HG02943 (cell line): ENCODE measurements around the gene PNPLA7.

Experiments used
- ATAC-seq: cut with Tn5 transposase; IDR thresholded peaks from one replicate; pipeline ENCODE4 v1.9.1; 2021; ENCODE audit warnings: mild to moderate bottlenecking, low read depth, moderate library complexity; ENCODE audit not compliant: unreplicated experiment

PNPLA7 gene

DNA sequence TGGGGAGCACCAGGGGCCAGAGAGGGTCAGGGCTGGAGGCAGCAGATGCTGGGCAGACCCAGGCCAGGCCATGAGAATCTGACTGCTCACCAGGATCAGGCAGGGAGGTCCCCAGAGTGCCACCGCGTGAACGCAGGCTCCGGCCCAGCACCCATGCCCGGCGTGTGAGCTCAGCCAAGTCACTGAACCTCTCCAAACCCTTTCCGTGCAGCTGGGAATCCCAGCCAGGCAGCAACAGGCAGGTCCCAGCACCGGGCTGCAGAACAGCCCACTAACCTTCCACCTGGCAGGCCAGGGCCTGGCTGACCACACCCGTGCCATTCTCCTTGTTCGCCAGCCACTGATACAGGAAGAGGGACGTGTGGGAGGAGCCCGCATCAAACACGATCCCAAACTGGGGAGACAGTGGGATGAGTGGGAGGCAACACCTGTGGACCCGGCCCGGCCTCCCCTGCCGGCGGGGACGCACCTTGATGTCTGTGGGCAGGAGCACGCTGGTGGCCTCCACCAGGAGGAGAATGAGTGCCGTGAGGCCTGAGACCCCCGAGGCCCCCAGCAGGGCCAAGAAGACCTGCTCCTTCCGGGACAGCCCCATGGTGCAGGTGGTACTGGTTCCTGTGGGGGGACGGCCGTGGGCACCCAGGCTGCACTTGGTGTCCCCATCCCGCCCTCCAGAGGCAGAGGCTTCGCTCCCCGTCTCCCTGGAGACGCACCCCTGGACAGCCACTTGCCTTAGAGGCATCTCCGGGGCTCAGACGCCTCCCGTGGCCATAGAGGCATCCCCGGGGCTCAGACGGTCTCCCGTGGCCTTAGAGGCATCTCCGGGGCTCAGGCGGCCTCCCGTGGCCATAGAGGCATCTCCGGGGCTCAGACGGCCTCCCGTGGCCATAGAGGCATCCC, 112.3 kb downstream of the PNPLA7 start:
- no peak for ATAC-seq

DNA sequence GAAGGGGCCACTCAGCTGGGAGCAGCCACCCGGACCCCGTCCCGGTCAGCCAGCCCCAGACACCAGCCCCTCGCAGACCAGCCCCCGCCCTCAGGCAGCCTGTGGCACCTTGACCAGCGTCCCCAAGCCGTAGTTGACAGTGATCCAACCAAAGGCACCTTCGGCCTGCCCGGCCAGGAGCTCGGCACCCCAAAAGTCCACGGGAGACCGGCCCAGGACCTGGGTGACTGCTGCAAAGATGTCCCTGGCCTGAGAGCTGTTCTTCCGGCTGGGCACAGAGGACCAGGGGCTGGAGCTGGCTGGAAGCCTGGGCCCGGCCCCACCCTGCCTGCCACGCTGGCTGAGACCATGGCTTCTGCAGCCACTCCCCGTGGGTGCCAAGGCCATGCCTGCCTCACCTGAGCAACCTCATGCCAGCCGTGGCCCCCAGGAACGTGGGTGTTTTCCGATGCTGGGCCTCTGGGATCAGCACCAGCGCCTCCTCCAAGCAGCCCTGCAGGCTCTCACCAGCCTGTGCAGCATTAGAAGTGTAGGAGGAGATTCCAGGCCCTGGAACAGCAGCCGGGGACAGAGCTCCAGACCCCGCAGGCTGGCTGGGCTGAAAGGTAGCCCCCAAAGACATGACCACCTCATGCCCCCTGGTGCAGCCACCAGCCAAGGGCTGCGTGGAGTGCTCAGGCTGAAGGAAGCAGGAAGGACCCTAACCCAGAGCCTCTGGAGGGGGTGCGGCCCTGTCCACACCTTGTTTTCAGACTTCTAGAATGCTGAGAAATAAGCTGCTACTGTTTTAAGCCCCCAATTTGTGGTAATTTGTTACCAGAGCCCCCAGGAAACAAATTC, 113.2 kb downstream of the PNPLA7 start:
- no peak for ATAC-seq

DNA sequence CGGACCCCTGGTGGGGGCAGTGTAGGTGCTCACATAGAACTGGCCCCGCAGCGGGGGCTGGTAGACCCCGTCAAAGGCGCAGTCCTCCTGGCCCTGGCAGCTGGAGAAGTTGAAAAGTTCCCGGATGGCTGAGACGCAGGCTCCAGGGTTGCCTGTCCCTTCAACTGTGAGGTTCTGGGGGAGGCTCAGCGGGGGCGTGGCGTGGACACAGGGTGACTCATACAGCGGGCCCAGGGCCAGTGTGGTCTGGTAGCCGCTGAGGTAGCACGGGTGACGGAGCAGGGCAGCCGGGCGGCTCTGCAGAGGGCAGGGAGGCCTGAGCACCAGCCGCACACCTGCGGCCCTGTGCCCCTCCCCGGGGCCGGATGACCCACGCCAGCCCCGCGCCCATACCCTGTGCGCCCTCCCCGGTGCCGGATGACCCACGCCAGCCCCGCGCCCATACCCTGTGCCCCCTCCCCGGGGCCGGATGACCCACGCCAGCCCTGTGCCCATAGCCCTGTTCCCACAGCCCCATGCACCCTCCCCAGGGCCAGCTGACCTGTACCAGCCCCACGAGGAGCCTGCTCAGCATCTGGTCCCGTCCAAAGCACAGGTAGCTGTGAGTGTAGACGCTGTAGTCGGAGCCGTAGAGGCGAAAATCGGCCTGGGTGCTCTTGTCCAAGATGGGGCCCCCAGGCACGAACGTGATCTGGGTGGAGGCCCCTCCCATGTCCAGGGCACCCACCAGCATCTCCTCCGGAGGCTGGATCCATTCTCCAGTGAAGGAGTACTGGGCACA, 114.0 kb downstream of the PNPLA7 start:
- ATAC-seq: no peak

DNA sequence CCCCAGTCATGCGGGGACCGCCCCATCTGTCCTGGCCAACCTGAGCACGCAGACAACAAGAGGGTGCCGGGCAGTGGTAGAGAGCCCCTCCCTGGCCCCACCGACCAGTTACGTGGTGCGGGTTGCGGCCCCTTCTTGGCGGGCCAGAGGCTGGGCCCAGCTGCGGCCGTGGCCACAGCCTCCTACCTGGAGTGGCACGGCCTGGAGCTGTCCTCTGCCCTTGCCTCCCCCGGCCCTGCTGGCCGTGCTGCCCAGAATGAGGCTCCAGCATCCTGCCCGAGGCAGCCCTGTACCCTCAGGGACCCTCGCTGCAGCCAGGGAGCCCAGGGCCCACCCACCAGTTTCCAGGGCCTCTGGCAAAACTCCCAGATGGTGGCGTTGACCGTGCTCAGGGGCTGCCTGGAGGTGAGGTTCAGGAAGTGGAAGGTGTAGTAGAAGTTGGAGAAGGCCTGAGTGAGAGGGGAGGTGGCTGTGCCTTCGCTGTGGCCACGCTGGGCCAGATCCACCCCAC, 114.8 kb downstream of the PNPLA7 start:
- ATAC-seq: no peak

DNA sequence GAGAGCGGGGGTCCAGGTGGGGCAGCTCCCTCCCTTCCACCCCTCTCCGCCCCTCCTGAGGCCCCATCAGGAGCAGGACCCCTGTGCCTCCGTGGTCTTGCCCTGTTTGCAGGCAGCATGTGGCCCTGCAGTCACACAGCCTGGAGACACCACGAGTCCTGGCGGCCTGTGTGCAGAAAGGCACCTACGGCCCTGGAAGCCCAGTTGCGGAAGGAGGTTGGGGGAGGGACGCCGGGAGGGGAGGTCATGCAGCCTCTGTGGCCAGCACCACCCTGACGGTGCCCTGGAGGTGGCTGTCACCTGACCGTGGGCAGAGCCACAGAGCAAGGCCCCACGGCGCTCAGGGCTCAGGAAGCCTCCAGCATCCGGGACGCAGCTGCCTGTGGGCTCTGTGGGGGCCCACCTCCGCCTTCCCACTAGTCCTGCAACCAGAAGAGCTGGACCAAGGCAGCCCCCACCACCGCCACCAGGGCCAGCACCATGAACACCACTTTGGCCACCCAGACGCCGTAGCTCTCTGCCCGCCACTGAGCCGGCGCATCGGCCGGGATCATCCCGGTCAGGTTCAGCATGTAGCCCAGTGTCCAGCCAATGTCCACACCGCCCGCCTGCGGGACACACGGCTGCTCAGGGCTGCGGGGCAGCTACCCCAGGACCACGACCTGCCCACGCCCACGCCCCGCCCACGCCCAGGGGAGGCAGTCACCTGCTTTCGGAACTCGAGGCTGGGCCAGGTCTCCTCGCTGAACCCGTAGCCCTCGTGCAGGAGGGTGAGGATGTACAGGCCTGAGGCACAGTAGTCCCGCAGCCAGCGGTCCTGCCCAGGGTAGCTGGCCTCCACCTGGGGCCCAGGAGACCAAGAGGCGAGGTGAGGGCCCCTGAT, 115.5 kb downstream of the PNPLA7 start:
- no peak for ATAC-seq

DNA sequence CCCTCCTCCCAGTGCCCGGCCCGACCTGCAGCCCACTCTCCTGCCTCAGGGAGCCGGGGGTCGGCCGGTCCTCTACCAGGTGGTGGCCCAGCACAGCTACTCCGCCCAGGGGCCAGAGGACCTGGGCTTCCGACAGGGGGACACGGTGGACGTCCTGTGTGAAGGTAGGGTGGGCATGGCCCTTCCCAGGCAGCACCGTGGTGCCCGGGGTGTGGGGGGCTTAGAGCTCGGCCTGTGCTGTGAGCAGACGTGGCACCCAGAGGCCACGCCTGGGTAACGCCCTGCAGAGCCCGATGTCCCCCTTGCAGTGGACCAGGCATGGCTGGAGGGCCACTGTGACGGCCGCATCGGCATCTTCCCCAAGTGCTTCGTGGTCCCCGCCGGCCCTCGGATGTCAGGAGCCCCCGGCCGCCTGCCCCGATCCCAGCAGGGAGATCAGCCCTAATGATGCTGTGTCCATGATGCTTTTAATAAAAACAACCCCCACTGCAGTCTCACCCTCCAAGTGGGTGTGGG, 116.2 kb downstream of the PNPLA7 start:
- no peak for ATAC-seq

DNA sequence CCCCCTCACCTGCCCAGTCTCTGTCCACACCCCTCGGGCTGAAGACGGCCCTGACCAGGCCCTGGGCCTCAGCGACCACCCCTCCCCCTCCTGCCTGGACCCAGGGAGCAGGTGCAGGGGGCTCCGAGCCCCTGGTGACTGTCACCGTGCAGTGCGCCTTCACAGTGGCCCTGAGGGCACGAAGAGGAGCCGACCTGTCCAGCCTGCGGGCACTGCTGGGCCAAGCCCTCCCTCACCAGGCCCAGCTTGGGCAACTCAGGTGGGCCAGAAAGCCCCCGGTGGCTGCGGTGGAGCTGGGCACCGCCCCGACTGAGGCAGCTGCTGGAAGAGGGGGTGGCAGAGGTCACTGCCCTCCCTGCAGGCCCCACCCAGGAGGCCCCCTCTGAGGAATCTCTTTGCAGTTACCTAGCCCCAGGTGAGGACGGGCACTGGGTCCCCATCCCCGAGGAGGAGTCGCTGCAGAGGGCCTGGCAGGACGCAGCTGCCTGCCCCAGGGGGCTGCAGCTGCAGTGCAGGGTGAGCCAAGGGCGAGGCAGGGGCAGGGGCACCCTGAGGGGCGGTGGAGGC, 116.8 kb downstream of the PNPLA7 start:
- ATAC-seq: no peak

DNA sequence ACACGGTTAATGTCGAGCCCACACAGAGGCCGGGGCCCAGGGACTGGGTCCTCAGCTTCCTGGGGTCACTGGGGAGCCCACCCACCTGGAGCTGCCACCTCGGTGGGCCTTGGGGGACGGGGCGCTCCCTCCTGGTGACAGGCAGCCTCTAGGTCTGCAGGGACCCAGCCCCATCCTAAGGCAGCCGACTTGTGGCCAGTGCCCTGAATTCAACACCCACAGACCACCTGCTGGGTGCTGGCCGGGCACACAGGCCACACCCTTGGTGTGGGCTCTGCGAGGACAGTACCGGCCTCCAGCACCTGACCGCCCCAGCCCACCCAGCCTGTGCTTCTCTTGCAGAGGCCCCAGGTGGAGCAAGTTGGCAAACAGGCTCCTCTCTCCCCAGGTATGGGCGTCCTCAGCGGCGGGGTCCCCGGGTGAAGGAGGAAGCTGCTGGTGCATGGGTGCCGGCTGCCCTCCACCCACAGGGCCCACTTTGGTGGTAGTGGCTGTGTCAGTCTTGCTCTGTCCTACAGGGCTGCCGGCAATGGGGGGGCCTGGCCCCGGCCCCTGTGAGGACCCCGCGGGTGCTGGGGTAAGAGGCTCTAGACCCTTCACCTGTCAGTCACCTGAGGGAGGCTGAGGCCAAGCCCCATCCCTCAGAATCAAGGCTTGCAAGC, 117.4 kb downstream of the PNPLA7 start:
- ATAC-seq: no peak

DNA sequence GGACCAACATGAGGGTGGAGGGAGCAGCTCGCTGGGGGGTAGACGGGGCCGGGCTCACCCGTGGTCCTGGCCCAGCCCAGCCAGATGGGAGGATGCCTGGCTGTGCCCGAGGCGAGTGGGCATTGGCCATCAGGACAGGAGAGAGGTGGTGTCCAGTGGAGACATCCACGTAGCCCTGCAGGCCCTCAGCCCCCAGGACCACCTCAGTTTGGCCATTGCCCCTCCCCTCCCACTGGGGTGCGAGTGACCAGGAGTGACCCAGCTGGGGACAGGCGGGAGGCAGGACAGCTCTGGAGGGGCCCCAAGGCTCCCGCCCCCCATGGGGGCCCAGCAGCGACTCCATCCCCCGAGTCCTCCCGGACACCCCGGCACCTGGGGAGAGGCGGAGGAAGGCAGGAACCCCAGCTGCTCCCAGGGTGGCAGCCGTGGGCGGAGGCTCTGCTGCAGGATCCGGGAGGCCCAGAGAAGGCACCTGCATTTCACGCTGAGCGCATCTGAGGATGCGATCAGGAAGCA, 118.7 kb downstream of the PNPLA7 start:
- no peak for ATAC-seq

DNA sequence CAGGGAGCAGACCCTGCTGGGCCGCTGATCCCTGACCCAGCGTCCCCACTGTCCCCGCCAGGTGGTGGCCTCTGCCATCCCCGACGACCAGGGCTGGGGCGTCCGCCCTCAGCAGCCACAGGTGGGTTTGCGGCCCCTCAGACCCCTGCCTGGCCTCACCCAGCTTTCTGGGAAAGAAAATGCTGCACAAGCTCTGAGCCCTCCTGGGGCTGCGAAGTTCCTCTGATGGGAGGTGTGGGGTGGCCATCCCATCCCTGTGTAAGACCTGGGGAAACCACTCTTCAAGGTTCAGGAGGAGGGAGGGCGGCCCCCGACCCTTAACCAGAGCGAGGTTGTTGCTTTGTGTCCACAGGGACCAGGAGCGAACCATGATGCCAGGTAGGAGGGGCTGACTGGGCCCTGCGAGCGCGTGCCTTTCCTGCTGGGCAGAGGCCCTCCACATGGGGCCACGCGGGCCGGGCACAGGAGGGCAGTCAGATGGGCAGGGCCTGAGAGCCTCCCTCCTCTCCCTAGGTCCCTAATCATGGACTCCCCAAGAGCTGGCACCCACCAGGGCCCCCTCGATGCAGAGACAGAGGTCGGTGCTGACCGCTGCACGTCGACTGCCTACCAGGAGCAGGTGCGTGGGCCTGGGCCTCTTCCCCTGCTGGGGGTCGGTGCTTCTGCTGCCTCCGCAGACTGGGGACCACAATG, 119.3 kb downstream of the PNPLA7 start:
- ATAC-seq: no peak

DNA sequence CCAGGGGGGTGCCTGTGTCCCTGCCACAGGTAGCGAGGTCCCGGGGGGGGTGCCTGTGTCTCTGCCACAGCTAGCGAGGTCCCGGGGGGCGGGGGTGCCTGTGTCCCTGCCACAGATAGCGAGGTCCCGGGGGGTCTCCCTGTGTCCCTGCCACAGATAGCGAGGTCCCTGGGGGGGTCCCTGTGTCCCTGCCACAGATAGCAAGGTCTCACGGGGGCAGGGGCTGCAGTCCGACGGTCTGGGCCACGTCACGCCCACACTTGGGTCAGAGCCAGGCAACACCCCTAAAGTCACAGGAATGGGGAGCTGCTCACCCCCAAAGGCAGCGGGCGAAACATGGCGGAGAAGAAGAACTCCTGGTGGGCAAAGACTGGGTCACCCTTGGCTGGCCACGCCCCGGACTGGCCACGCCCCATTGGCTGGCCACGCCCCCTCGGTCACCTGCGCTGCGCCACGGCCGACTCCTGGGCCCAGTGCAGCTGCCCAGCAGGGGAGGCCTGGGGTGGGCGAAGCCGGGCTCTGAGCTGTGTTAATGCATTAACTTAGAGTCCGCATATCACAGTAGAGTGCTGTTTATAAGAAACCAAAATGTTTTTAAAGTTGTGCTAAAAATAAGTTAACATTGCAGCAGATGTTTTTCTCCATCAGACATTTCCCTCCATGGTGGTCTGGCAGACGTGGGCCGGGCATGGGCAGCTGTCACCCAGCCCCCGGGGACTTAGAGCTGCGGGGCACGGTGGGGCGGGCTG, 120.1 kb downstream of the PNPLA7 start:
- no peak for ATAC-seq

DNA sequence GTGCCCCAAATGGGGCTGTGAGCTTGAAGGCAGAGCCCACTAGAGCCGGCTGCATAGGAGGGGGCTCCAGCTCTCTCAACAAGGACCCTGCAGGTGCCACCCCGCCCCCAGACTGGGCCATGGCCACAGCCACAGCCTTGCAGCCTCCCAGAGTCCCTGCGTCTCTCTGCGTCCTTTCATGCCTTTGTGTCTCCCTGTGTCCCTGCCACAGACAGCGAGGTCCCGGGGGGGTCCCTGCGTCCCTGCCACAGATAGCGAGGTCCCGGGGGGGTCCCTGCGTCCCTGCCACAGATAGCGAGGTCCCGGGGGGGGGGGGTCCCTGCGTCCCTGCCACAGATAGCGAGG, 120.7 kb downstream of the PNPLA7 start:
- no peak for ATAC-seq

DNA sequence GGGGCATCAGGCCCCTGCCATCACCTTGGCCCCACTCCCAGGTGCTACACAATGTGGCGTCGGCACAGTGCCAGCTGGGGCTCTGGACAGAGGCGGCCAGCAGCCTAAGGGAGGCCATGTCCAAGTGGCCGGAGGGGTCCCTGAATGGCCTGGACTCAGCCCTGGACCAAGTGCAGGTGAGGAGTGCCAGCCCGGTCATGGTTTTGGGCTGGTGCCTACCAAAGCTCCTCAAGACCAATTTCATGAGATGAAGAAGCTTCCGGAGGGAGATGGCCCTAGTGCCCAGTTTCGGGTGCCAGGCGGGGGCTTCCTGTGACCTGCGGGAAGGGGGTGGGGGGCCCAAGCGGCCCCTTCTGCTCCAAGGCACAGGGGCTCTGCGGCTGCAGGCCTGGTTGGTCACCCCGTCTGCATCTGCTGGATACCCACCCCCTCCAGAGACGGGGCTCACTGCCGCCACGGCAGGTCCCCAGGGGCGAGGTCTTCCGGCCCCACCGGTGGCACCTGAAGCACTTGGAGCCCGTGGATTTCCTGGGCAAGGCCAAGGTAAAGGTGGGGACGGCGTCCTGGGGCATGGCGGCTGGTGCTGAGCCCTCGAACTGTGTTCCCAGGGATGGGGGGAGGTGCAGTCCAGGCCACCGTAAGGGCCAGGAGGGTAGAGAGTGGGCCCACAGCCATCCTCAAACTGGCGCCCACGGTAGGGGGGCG, 121.2 kb downstream of the PNPLA7 start:
- ATAC-seq: no peak

DNA sequence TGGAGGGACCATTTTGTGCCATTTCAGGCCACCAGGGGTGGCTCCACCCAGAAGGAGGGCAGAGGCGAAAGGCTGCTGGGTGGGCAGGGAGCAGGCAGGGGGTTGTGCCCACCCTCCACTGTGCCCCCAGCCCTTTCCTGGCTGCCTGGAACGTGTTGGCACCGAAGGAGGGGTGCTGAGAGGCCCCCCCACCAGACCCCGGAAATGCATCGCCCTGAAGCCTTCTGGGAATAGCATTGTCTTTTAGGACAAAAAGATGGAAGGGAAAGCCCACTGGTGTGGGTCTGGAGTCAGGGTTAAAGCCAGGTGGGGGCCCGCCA, 121.9 kb downstream of the PNPLA7 start:
- ATAC-seq: no peak

DNA sequence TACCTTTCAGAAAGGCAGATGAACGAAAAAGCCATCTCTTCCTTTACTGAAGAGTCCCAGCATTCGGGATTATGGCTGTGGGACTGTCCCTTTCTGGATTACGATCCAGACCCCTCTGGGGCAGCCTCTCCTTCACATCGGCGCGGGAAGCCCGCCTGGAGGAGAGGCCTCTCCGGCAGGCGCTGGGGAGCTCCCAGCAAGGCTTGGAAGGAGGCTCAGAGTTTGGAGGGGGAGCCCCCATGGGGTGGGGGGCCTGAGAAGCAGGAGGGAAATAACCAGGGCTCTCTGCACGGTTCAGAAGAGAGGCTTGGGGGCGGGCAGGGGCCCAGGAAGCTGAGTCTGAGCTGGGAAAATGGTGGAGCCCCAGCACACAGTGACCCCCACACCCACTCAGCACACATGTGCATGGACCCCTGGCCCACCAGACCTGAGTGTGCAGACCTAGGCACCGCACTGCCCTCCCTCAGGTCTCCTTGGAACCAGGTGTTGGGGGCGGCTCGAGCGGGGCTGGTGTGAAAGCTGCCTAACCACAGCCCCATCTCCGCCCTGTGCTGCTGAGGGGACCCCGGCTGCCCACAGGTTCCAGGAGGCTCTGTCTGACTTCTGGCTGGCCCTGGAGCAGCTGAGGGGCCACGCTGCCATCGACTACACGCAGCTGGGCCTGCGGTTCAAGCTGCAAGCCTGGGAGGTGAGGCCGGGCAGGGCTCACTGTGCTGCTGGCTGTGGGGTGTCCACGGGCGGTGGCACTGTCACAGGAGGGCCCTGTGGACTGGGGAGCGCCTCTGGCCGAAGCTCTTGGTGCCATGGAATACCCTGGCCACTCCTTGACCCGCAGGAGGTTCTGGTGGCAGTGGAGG, 122.5 kb downstream of the PNPLA7 start:
- no peak for ATAC-seq
